B cell (primary cell): ENCODE results near the gene RWDD4. TPM values are rescaled to one million over a fixed set of nuclear protein-coding genes. Genes with fewer than 3 reads are reported as not detected.

Source experiments
- ATAC-seq: fragments of 200-7000 bp; cut with Tn5 transposase; one replicate; pipeline ENCODE4 v1.10.0; 2021; ENCODE audit warnings: low read depth, mild to moderate bottlenecking, moderate number of reproducible peaks, moderate library complexity
- CTCF ChIA-PET: fragments of 350-600 bp; sonication (Branson Sonifier 250); formaldehyde crosslinking; loops from one replicate; lab custom pipeline; 2021; ENCODE audit warnings: antibody characterized with exemption, inconsistent platforms; lab: Charles Lee
- POLR2A ChIA-PET: fragments of 350-600 bp; sonication (Branson Sonifier 250); formaldehyde crosslinking; loops from one replicate; lab custom pipeline; 2021; ENCODE audit warnings: antibody characterized with exemption; lab: Charles Lee
- DNase-seq: peaks from one replicate; pipeline ENCODE4 v3.0.0; 2013
- H2AFZ ChIP-seq: 2 replicates; pipeline ENCODE4 v1.6.1; 2012; ENCODE audit warnings: mild to moderate bottlenecking, low read depth, low read length; ENCODE audit not compliant: insufficient read depth, poor library complexity, severe bottlenecking
- H3K27ac ChIP-seq, 2 donors: 1 replicate in 1 of 2; 2 replicates in 1 of 2; pipeline ENCODE4 v1.5.1; 2012 to 2013; ENCODE audit warnings: low read length in 2 of 2, mild to moderate bottlenecking in 2 of 2, moderate library complexity in 1 of 2
- H3K27me3 ChIP-seq, 4 experiments: fragments of 200-600 bp in 1 of 4; sonication (generic) in 1 of 4; replicated peaks in 1 of 4; 1 replicate in 2 of 4; 2 replicates in 2 of 4; pipeline versions ENCODE4 v1.6.1 to v1.7.0; 2013 to 2016; ENCODE audit warnings: low read length in 3 of 4, mild to moderate bottlenecking in 2 of 4, mixed read lengths in 1 of 4, moderate library complexity in 1 of 4; ENCODE audit not compliant: insufficient read depth in 4 of 4, control insufficient read depth in 3 of 4; ENCODE audit errors: control extremely low read depth in 1 of 4
- H3K36me3 ChIP-seq, 2 experiments: replicated peaks in 1 of 2; 1 replicate in 1 of 2; 2 replicates in 1 of 2; pipeline versions ENCODE4 v1.6.1 to v1.7.1; 2013; ENCODE audit warnings: low read length in 1 of 2; ENCODE audit not compliant: insufficient read depth in 2 of 2, control insufficient read depth in 1 of 2; ENCODE audit errors: control extremely low read depth in 1 of 2, extremely low read depth in 1 of 2
- H3K4me1 ChIP-seq, 2 donors: fragments of 200-600 bp in 1 of 2; sonication (generic) in 1 of 2; 1 replicate in 1 of 2; 2 replicates in 1 of 2; pipeline versions ENCODE4 v1.5.1 to v1.6.1; 2013 to 2017; ENCODE audit warnings: low read length in 2 of 2; ENCODE audit not compliant: control insufficient read depth in 2 of 2, insufficient read depth in 2 of 2
- H3K4me2 ChIP-seq: replicated peaks from 2 replicates; pipeline ENCODE3; 2012; ENCODE audit warnings: mild to moderate bottlenecking, low read depth, low read length; ENCODE audit not compliant: poor library complexity, severe bottlenecking
- H3K4me3 ChIP-seq, 5 experiments: fragments of 200-600 bp in 1 of 5; sonication (generic) in 1 of 5; 1 replicate in 3 of 5; 2 replicates in 2 of 5; pipeline versions ENCODE4 v1.5.1 to v1.7.0; 2011 to 2016; ENCODE audit warnings: low read length in 4 of 5, mild to moderate bottlenecking in 4 of 5, low read depth in 2 of 5, control low read depth in 1 of 5, moderate library complexity in 1 of 5; ENCODE audit not compliant: insufficient read depth in 1 of 5; ENCODE audit errors: control extremely low read depth in 1 of 5, extremely low read depth in 1 of 5
- H3K79me2 ChIP-seq: fragments of 200-600 bp; sonication (generic); one replicate; pipeline ENCODE4 v1.6.0; 2016; ENCODE audit warnings: low read length; ENCODE audit not compliant: control insufficient read depth, insufficient read depth
- H3K9ac ChIP-seq: fragments of 200-600 bp; sonication (generic); 2 replicates; pipeline ENCODE4 v1.6.1; 2017; ENCODE audit warnings: mild to moderate bottlenecking, low read length, moderate library complexity
- H3K9me3 ChIP-seq, 3 donors: one replicate each; pipeline versions ENCODE4 v1.6.1 to v1.7.1; 2013; ENCODE audit warnings: low read length in 2 of 3; ENCODE audit not compliant: control insufficient read depth in 2 of 3, insufficient read depth in 1 of 3; ENCODE audit errors: control extremely low read depth in 1 of 3
- H4K20me1 ChIP-seq: 2 replicates; pipeline ENCODE4 v1.6.0; 2012; ENCODE audit warnings: mild to moderate bottlenecking, low read length; ENCODE audit not compliant: insufficient read depth, control insufficient read depth, poor library complexity, severe bottlenecking
- H3K27ac Mint-ChIP-seq: one replicate; pipeline ENCODE4 v1.8.0; 2021; ENCODE audit warnings: mixed read lengths
- H3K27me3 Mint-ChIP-seq: one replicate; pipeline ENCODE4 v1.8.0; 2021; ENCODE audit warnings: mixed read lengths
- H3K4me1 Mint-ChIP-seq: one replicate; pipeline ENCODE4 v1.8.0; 2021; ENCODE audit warnings: mixed read lengths
- H3K4me3 Mint-ChIP-seq: one replicate; pipeline ENCODE4 v1.8.0; 2021; ENCODE audit warnings: mixed read lengths
- H3K9me3 Mint-ChIP-seq: one replicate; pipeline ENCODE4 v1.8.0; 2022; ENCODE audit warnings: mixed read lengths; ENCODE audit not compliant: insufficient read depth
- CTCF ChIP-seq: fragments of 200-600 bp; IDR thresholded peaks from one replicate; pipeline ENCODE4 v1.8.0; 2022; ENCODE audit warnings: antibody characterized with exemption, mild to moderate bottlenecking
- EZH2 ChIP-seq: IDR thresholded peaks from 2 replicates; pipeline ENCODE4 v1.6.1; 2012; ENCODE audit warnings: borderline replicate concordance, low read depth, mild to moderate bottlenecking, moderate library complexity, low read length; ENCODE audit not compliant: insufficient read depth, poor library complexity, severe bottlenecking
- WGBS: methylation state at CpG from one replicate; pipeline ENCODE4 v1.1.5; 2013; ENCODE audit warnings: missing lambda C conversion rate; ENCODE audit not compliant: insufficient coverage; 5-methylcytosine and 5-hydroxymethylcytosine counted together
- intact Hi-C: fragments of 100-400 bp; cut with micrococcal nuclease; formaldehyde crosslinking; loops from one replicate; pipeline ENCODE4 v1.10.0; 2022
- polyA plus RNA-seq: library from polyadenylated mRNA; depleted of rRNA; stranded (reverse); fragments of >200 nt; gene quantifications from 2 replicates; pipeline ENCODE4 v1.2.3, GENCODE V29; 2012
- total RNA-seq, 2 donors: library from RNA; stranded (reverse); fragments of 120-200 nt in 1 of 2; gene quantifications; 1 replicate in 1 of 2; 2 replicates in 1 of 2; pipeline versions ENCODE4 v1.2.3 to v1.2.4, GENCODE V29; 2013 to 2022

Gene RWDD4
- total and polyA plus RNA-seq, 2 donors (not counting 1 experiment from before 2014, with no cell fraction given): 3.0 to 16.3 TPM

GRCh38 chr4:183599284-183599683 lies 59.7 kb downstream of the RWDD4 start:
- ATAC-seq: no peak
- no peak overlapping the region for H3K9ac ChIP-seq
- no peaks in the 10 kb centered on the region for H3K4me1 Mint-ChIP-seq
- no peaks in the 10 kb centered on the region for H3K36me3 ChIP-seq
- no peak for TF ChIP-seq CTCF
- no peak for TF ChIP-seq EZH2
- DNase-seq: no peak
- H3K27ac ChIP-seq: no peak overlapping the region
- H3K79me2 ChIP-seq: no peaks in the 10 kb centered on the region
- no peak overlapping the region for H2AFZ ChIP-seq
- intact Hi-C loops: no loop called here
- no peak overlapping the region for H3K4me3 ChIP-seq
- H3K4me2 ChIP-seq: no peak overlapping the region
- no peaks in the 10 kb centered on the region for H3K9me3 Mint-ChIP-seq
- H4K20me1 ChIP-seq: no peaks in the 10 kb centered on the region
- no peaks in the 10 kb centered on the region for H3K9me3 ChIP-seq
- no peaks in the 10 kb centered on the region for H3K27me3 ChIP-seq
- H3K4me1 ChIP-seq: no peaks in the 10 kb centered on the region
- H3K27me3 Mint-ChIP-seq: no peaks in the 10 kb centered on the region
- ChIA-PET POLR2A (no interaction called here), CTCF (interaction anchor here (1.9 to 2.8 kb wide), 2 partner anchors 126 to 130 kb away, joined by 9 to 10 read pairs; no protein-coding TSS in a partner anchor)
- no peak overlapping the region for H3K27ac Mint-ChIP-seq
- H3K4me3 Mint-ChIP-seq: no peak overlapping the region

- H3K36me3 ChIP-seq: no peaks in the 10 kb centered on the region
- no peak for ATAC-seq
- DNase-seq: no peak
- intact Hi-C loops: no loop called here
- no peaks in the 10 kb centered on the region for H3K4me1 Mint-ChIP-seq
- H3K9ac ChIP-seq: no peak overlapping the region
- ChIA-PET CTCF (no interaction called here), POLR2A (no interaction called here)
- H3K9me3 ChIP-seq: no peaks in the 10 kb centered on the region
- H3K27me3 ChIP-seq: no peaks in the 10 kb centered on the region
- TF ChIP-seq CTCF: no peak
- H4K20me1 ChIP-seq: no peaks in the 10 kb centered on the region
- H3K4me1 ChIP-seq: no peaks in the 10 kb centered on the region
- H3K27ac ChIP-seq: no peak overlapping the region
- no peak overlapping the region for H2AFZ ChIP-seq
- no peaks in the 10 kb centered on the region for H3K79me2 ChIP-seq
- H3K9me3 Mint-ChIP-seq: no peaks in the 10 kb centered on the region
- peaks cover 6% of the 10 kb centered on the region for H3K27me3 Mint-ChIP-seq
- no peak overlapping the region for H3K4me3 ChIP-seq
- no peak overlapping the region for H3K4me3 Mint-ChIP-seq
- WGBS: 100% methylated on average over 1 of the region's 2 CpGs
- no peak overlapping the region for H3K4me2 ChIP-seq
- no peak overlapping the region for H3K27ac Mint-ChIP-seq
Observed at GRCh38 chr4:183596067-183596757, 62.8 kb downstream of the RWDD4 start.
